ENCODE data around the gene C14orf93.

GRCh38 chr14:22993517-22993916 lies 16.4 kb downstream of the C14orf93 start:
- TF ChIP-seq CTCF (IDR thresholded peaks at IDR 0.05; ENCODE audit: low read depth, low read length): no peak
- TF ChIP-seq EZH2phosphoT487 (IDR thresholded peaks at IDR 0.05; ENCODE audit: low read depth): no peak

Measured in OCI-LY3 (cell line).